OCI-M2 (cell line): ENCODE data around the gene SDHB.

Experiments
- DNase-seq: peaks from one replicate; lab custom pipeline; 2025; ENCODE audit not compliant: unreplicated experiment; lab: John Stamatoyannopoulos, UW

SDHB gene

DNA sequence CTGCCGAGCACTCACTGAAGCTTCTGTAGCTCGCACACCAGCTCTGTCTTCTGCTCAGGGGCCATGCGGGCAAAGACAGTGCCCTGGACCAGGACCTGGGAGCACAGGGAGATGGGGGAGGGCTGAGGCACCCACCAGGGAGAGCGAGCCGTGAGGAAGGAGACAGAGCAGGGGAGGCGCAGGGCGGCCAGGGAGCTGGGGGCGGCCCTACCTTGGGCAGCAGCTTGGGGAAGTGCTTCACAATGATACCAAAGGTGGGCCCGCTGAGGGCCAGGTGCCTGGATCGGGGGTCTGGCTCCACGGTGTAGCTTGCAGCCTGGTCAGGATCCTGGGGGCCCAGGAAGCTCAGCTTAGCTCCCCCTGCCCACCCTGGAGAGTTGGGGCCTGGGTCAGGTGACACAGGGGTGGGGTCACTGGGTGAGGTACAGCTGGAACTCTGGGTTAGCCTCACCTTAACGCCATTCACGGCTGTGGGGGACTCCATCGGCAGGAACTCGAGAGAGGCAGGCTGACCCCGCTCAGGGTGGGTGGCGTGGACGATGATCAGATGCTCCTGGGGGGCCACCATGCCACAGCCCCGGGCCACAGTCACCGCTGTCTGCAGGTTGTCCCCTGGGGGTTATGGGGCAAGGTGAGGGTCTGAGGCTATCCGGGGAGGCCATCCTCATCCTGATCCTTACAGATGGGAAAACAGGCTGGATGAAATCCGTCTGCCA is 64.0 kb downstream of the SDHB start:
- DNase-seq = no peak

DNA sequence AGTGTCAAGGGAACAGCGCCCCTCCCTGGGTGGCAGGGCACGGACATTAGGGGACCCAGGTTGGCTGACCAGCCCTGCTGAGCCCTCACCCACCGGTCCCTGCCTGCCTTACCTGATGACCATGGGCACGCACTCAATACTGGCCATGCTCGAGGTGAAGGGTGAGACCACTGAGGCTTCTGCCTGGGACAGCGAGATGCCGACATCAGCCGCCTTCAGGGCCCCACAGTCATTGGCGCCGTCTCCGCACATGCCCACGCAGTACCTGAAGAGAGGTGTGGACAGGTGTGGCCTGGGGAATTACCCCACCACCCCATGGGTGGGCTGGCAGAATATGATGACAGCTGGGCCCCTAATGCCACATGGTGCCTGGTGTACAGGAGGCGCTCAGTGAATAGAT is 65.6 kb downstream of the SDHB start:
- DNase-seq = no peak

GRCh38 chr1:16986962-16987361 is 66.9 kb downstream of the SDHB start:
- no peak for DNase-seq

DNA sequence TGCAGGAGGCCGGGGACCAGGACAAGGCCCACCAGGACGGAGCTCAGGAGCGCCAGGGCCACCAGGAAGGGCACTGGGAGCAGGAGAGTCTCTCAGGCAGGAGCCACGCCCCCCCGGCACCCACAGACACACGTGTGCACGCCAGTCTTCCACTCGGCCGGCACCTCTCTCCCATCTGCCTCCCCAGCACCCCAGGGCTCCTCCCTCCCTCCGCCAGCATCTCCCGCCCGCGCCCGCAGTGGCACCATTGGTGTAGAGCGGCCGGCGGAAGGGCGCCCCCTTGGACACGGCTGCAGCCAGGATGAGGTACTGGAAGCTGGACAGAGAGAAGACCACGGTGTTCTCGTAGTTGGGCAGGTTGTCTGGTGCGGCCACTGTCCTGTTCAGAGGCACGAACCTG is 67.3 kb downstream of the SDHB start:
- no peak for DNase-seq

DNA sequence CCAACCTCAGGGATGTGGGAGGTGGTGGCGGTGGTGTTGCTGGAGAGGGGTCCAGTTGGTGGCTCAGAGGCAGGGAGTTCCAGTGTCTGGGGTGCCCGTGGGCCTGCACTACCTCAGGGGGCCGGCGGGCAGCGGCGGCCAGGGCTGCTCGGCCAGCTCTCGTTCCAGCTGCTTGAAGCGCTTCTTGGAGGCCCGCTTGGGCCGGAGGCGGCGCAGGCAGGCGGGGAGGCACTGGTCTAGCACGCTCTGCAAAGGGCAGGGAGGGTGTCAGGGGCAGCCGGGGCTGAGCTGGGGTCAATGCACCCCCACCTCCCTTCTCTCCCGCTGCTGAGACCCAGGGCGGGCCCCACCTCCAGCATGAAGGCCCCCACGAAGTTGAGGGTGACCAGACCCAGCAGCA is 67.7 kb downstream of the SDHB start:
- no peak for DNase-seq

DNA sequence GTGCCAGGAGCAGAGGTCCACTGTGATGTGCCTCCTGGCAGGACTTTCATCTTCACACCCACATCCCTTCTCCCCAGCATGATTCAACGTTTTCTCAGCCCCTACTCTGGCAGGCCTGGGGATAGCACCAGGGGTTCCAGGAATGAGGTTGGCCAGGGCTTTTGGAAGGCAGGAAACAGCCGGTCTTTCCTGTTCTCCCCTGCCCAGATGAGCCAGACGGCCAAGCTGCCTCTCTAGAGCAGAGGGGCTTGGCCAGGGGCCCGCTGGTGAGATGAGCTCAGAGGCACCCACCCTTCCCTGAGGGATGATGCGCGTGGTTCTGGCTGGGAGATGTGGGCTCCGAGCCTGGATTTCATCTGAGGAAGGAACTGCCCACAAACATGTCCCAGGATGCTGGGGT is 69.1 kb downstream of the SDHB start:
- no peak for DNase-seq

GRCh38 chr1:16983649-16984048 is 70.2 kb downstream of the SDHB start:
- DNase-seq = no peak

DNA sequence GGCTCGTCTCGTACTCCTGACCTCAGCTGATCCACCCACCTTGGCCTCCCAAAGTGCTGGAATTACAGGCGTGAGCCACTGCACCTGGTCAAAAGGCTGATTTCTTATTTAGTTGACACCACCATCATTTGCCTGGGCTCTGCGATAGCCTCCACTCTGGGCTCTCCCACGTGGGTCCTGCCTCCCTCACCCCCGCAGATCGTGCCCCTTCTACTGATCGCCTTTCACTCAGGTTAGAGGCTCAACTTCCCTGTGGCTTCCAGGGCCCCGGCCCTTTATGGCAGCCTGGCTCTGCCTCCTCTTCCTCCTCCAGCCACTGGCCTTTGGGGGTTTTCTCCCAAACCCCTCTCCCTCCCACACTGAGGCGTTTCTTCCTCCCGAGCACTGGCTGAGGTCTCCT is 70.9 kb downstream of the SDHB start:
- DNase-seq = no peak

DNA sequence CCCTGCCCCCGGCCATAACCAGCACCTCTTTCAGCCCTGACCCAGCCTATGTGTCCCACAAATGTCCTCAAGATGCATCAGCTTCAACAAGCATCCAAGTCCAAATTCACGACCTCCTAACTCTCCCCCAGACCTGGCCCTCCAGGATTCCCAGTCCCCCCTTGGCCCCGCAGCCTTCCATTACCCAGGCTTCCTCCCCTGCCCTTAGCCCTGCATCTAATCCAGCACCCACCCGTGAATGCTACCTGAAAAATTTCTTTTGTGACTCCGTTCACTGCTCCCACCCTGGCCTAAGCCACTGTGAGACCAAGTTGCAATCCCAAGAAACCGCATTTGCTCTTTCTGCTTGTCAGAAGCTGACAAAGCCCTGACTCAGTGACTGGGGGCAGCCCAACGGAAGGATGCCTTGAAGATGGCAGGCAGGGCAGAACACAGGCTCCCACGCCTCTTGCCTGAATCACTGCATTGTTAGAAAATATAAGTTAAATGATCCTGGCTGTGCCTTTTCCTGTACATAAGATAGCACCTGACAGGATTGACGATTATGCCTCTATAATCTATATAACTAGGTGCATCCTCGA is 72.5 kb downstream of the SDHB start:
- no peak for DNase-seq

- DNase-seq = no peak
Observed at GRCh38 chr1:16980473-16981268, 73.2 kb downstream of the SDHB start, which contains the start of gene MFAP2. Gene MFAP2, minus strand, starts transcription at chr1:16980620. Its CDS starts 2,347 bp downstream, at chr1:16978273.

- no peak for DNase-seq
Observed at GRCh38 chr1:16979475-16980327, 74.1 kb downstream of the SDHB start.

DNA sequence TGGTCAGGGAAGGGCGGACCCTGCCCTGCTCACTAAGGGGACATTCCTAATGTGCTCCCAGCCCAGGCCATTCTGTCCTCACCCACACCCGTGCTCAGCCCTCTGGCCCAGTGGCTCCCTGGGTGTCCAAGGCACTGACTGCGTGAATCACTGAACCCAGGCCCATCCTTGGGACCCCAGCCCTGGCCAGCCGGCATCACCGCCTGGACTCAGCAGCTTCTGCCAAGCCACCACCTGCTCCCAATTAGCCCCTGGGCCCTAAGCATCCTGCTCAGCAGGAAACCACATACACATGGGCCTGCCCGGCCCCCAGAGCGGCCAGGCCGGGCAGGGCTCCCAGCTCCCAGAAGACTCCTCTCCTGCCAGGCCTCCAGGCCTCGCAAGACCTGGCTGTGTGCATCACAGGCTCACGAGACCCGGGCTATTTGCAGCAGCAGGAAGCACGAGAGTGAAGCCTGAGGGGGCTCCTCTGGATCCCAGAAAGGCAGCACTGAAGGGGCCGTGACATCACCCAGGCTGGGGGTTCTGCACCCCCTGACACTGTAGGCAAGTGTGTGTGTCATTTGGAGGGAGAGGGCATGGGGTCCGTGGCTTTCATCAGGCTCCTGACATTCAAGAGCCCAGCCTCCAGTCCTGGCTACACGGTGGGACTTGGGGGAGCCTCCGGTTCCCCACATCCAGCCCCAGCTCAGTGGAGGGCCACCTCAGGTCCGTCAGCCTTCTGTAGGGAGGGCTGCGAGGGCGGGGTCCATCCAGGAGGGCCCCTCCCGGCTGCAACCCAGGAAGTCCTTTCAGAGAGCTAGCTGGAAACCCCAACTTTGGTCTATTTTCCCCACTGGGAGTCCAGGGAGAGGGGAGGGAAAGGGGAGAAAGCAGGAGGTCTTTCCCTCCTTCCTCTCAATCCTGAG is 75.0 kb downstream of the SDHB start:
- no peak for DNase-seq

GRCh38 chr1:16978139-16978538 is 75.7 kb downstream of the SDHB start:
- no peak for DNase-seq

GRCh38 chr1:16977377-16977776 is 76.5 kb downstream of the SDHB start:
- no peak for DNase-seq

DNA sequence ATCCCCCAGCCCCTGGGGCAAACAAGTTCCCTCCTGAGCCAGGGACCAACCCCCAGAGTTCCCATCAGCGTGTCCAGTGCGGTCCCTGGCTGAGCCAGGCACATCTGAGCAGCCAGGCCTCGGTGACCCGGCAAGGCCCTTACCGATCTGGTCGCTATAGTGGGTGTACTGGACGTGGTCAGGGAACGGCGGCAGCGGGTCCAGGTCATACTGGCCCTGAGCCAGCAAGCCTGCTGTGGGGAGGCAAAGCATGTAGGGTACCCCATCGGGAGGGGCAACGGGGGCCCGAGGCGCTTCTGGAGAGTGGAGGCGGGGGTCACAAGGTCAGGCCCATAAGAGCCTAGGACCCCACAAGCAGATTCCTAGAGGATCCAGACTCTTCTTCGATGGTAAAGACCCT is 76.9 kb downstream of the SDHB start:
- DNase-seq = no peak

- no peak for DNase-seq
Observed at GRCh38 chr1:16975838-16976237, 78.0 kb downstream of the SDHB start.

DNA sequence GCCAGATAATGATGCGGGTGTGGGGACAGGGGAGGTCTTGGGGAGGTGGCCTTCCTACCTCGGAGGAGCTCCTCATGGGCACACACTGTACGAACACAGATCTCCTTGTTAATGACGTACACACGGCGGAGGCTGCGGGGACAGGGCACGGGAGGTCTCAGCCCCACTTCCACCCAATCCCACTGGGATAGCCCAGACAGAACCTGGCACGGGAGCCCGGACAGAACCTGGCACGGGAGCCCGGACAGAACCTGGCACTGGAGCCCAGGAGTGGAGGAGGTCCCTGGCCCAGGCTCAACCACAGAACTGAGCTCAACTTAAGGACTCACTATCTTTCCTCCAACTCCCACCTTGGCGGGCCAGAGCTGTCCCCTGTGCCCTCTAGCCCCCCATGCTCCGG is 78.6 kb downstream of the SDHB start:
- no peak for DNase-seq

- DNase-seq = no peak
Observed at GRCh38 chr1:16973215-16973614, 80.6 kb downstream of the SDHB start.

- no peak for DNase-seq
Observed at GRCh38 chr1:16972189-16972895, 81.5 kb downstream of the SDHB start.
